ENCODE data around the gene KRT77. TPM values are rescaled to one million over a fixed set of nuclear protein-coding genes. Genes with fewer than 3 reads are reported as not detected.
"Not testable (repeated sequence)": the region's sequence is repeated elsewhere in the genome, so short reads cannot be mapped to it uniquely, and the experiment has no call there.

The KRT77 gene
- total RNA-seq (under 1 TPM; 0.06 to 0.10 TPM), polyA plus RNA-seq (ENCODE audit: insufficient read length in 2 of 2) (1 to 10 TPM in 1 of 2 donors, under 1 TPM in 1; 0.29 to 2.2 TPM)
- long read RNA-seq, donor 1 = 0 reads
- long read RNA-seq, donor 2 = 0 reads
- long read RNA-seq, donor 3 = 0 reads
- long read RNA-seq, donor 4 = 0 reads

- 100% methylated on average over 1 of the region's 2 CpGs for WGBS (ENCODE audit: insufficient coverage)
- no peaks in the 10 kb centered on the region for H3K27me3 ChIP-seq (ENCODE audit: control insufficient read depth, insufficient read depth, low read length)
Observed at GRCh38 chr12:52703424-52703823, at the start of gene KRT77. Gene KRT77, minus strand, starts transcription at chr12:52703524. Its CDS starts 90 bp downstream, at chr12:52703434.

GRCh38 chr12:52752516-52752915 is 49.2 kb upstream of the KRT77 start:
- H3K27me3 ChIP-seq (ENCODE audit: control insufficient read depth, insufficient read depth, low read length) = peaks cover 8% of the 10 kb centered on the region
- no peaks in the 10 kb centered on the region for H3K36me3 ChIP-seq (ENCODE audit: control insufficient read depth, insufficient read depth, low read length)
- no peaks in the 10 kb centered on the region for H3K9me3 ChIP-seq (ENCODE audit: control insufficient read depth, insufficient read depth, low read length)
- H3K4me3 ChIP-seq (ENCODE audit: low read depth, low read length) = no peak overlapping the region
- DNase-seq (ENCODE audit: low read depth in 4 of 6, low spot score in 6 of 6) = no peak
- no peak overlapping the region for H3K27ac ChIP-seq (ENCODE audit: low read depth, low read length)
- no peaks in the 10 kb centered on the region for H3K4me1 ChIP-seq (ENCODE audit: control insufficient read depth, insufficient read depth, low read length)
- 80% methylated on average over 2 of the region's 2 CpGs for WGBS (ENCODE audit: insufficient coverage)

More at GRCh38 chr12:52703424-52703823, at the start of gene KRT77:
- Histone ChIP-seq H3K4me1 (ENCODE audit: control insufficient read depth, insufficient read depth, low read length) (no peaks in the 10 kb centered on the region), H3K9me3 (ENCODE audit: control insufficient read depth, insufficient read depth, low read length) (no peaks in the 10 kb centered on the region), H3K27ac (ENCODE audit: low read depth, low read length) (no peak within 1 kb of the TSS), H3K36me3 (ENCODE audit: control insufficient read depth, insufficient read depth, low read length) (no peaks in the 10 kb centered on the region), H3K4me3 (ENCODE audit: low read depth, low read length) (no peak within 1 kb of the TSS)
- no peak for DNase-seq (ENCODE audit: low read depth in 4 of 6, low spot score in 6 of 6)

GRCh38 chr12:52751795-52752194 is 48.5 kb upstream of the KRT77 start:
- Histone ChIP-seq H3K36me3 (ENCODE audit: control insufficient read depth, insufficient read depth, low read length) (no peaks in the 10 kb centered on the region), H3K27me3 (ENCODE audit: control insufficient read depth, insufficient read depth, low read length) (peaks cover 6% of the 10 kb centered on the region), H3K4me1 (ENCODE audit: control insufficient read depth, insufficient read depth, low read length) (no peaks in the 10 kb centered on the region), H3K4me3 (ENCODE audit: low read depth, low read length) (no peak overlapping the region), H3K9me3 (ENCODE audit: control insufficient read depth, insufficient read depth, low read length) (no peaks in the 10 kb centered on the region), H3K27ac (ENCODE audit: low read depth, low read length) (no peak overlapping the region)
- DNase-seq (ENCODE audit: low read depth in 4 of 6, low spot score in 6 of 6) = no peak

- not testable (repeated sequence) for H3K4me1 ChIP-seq (ENCODE audit: control insufficient read depth, insufficient read depth, low read length); H3K4me3 ChIP-seq (ENCODE audit: low read depth, low read length); H3K9me3 ChIP-seq (ENCODE audit: control insufficient read depth, insufficient read depth, low read length); H3K36me3 ChIP-seq (ENCODE audit: control insufficient read depth, insufficient read depth, low read length); H3K27me3 ChIP-seq (ENCODE audit: control insufficient read depth, insufficient read depth, low read length); DNase-seq (ENCODE audit: low read depth in 4 of 6, low spot score in 6 of 6); H3K27ac ChIP-seq (ENCODE audit: low read depth, low read length)
- WGBS (ENCODE audit: insufficient coverage) = no CpG with 5 or more reads among the region's 3 CpGs
Observed at GRCh38 chr12:52750532-52750931, 47.2 kb upstream of the KRT77 start.

- Histone ChIP-seq H3K27ac (ENCODE audit: low read depth, low read length) (no peak overlapping the region), H3K9me3 (ENCODE audit: control insufficient read depth, insufficient read depth, low read length) (no peaks in the 10 kb centered on the region), H3K4me1 (ENCODE audit: control insufficient read depth, insufficient read depth, low read length) (no peaks in the 10 kb centered on the region), H3K4me3 (ENCODE audit: low read depth, low read length) (no peak overlapping the region), H3K36me3 (ENCODE audit: control insufficient read depth, insufficient read depth, low read length) (no peaks in the 10 kb centered on the region), H3K27me3 (ENCODE audit: control insufficient read depth, insufficient read depth, low read length) (peaks cover 7% of the 10 kb centered on the region)
- DNase-seq (ENCODE audit: low read depth in 4 of 6, low spot score in 6 of 6) = no peak
- 86% methylated on average over 2 of the region's 3 CpGs for WGBS (ENCODE audit: insufficient coverage)
Observed at GRCh38 chr12:52749827-52750226, 46.5 kb upstream of the KRT77 start.

- H3K9me3 ChIP-seq (ENCODE audit: control insufficient read depth, insufficient read depth, low read length) = no peaks in the 10 kb centered on the region
- H3K27ac ChIP-seq (ENCODE audit: low read depth, low read length) = no peak overlapping the region
- peak in 1 of 6 donors; percentile 39 for DNase-seq (ENCODE audit: low read depth in 4 of 6, low spot score in 6 of 6)
- peaks cover 9% of the 10 kb centered on the region for H3K27me3 ChIP-seq (ENCODE audit: control insufficient read depth, insufficient read depth, low read length)
- no peaks in the 10 kb centered on the region for H3K4me1 ChIP-seq (ENCODE audit: control insufficient read depth, insufficient read depth, low read length)
- H3K36me3 ChIP-seq (ENCODE audit: control insufficient read depth, insufficient read depth, low read length) = no peaks in the 10 kb centered on the region
- WGBS (ENCODE audit: insufficient coverage) = 78% methylated on average over 8 of the region's 14 CpGs
- H3K4me3 ChIP-seq (ENCODE audit: low read depth, low read length) = no peak overlapping the region
Observed at GRCh38 chr12:52748578-52748977, 45.3 kb upstream of the KRT77 start.

GRCh38 chr12:52745554-52745953 is 42.2 kb upstream of the KRT77 start:
- H3K36me3 ChIP-seq (ENCODE audit: control insufficient read depth, insufficient read depth, low read length) = no peaks in the 10 kb centered on the region
- H3K4me1 ChIP-seq (ENCODE audit: control insufficient read depth, insufficient read depth, low read length) = no peaks in the 10 kb centered on the region
- no peak overlapping the region for H3K4me3 ChIP-seq (ENCODE audit: low read depth, low read length)
- no peak overlapping the region for H3K27ac ChIP-seq (ENCODE audit: low read depth, low read length)
- H3K27me3 ChIP-seq (ENCODE audit: control insufficient read depth, insufficient read depth, low read length) = peaks cover 12% of the 10 kb centered on the region
- WGBS (ENCODE audit: insufficient coverage) = 77% methylated on average over 2 of the region's 5 CpGs
- no peaks in the 10 kb centered on the region for H3K9me3 ChIP-seq (ENCODE audit: control insufficient read depth, insufficient read depth, low read length)
- no peak for DNase-seq (ENCODE audit: low read depth in 4 of 6, low spot score in 6 of 6)

GRCh38 chr12:52744493-52745156 is 41.3 kb upstream of the KRT77 start:
- Histone ChIP-seq H3K9me3 (ENCODE audit: control insufficient read depth, insufficient read depth, low read length) (no peaks in the 10 kb centered on the region), H3K36me3 (ENCODE audit: control insufficient read depth, insufficient read depth, low read length) (no peaks in the 10 kb centered on the region), H3K27ac (ENCODE audit: low read depth, low read length) (no peak overlapping the region), H3K4me1 (ENCODE audit: control insufficient read depth, insufficient read depth, low read length) (no peaks in the 10 kb centered on the region), H3K27me3 (ENCODE audit: control insufficient read depth, insufficient read depth, low read length) (peaks cover 12% of the 10 kb centered on the region), H3K4me3 (ENCODE audit: low read depth, low read length) (no peak overlapping the region)
- 83% methylated on average over 1 of the region's 1 CpG for WGBS (ENCODE audit: insufficient coverage)
- DNase-seq (ENCODE audit: low read depth in 4 of 6, low spot score in 6 of 6) = no peak

GRCh38 chr12:52742822-52743457 is 39.6 kb upstream of the KRT77 start:
- no peak overlapping the region for H3K27ac ChIP-seq (ENCODE audit: low read depth, low read length)
- peaks cover 10% of the 10 kb centered on the region for H3K27me3 ChIP-seq (ENCODE audit: control insufficient read depth, insufficient read depth, low read length)
- H3K36me3 ChIP-seq (ENCODE audit: control insufficient read depth, insufficient read depth, low read length) = no peaks in the 10 kb centered on the region
- H3K4me3 ChIP-seq (ENCODE audit: low read depth, low read length) = no peak overlapping the region
- no peaks in the 10 kb centered on the region for H3K4me1 ChIP-seq (ENCODE audit: control insufficient read depth, insufficient read depth, low read length)
- WGBS (ENCODE audit: insufficient coverage) = 78% methylated on average over 2 of the region's 3 CpGs
- no peak for DNase-seq (ENCODE audit: low read depth in 4 of 6, low spot score in 6 of 6)
- no peaks in the 10 kb centered on the region for H3K9me3 ChIP-seq (ENCODE audit: control insufficient read depth, insufficient read depth, low read length)

- 79% methylated on average over 4 of the region's 7 CpGs for WGBS (ENCODE audit: insufficient coverage)
- H3K4me3 ChIP-seq (ENCODE audit: low read depth, low read length) = no peak overlapping the region
- DNase-seq (ENCODE audit: low read depth in 4 of 6, low spot score in 6 of 6) = no peak
- no peaks in the 10 kb centered on the region for H3K4me1 ChIP-seq (ENCODE audit: control insufficient read depth, insufficient read depth, low read length)
- H3K27ac ChIP-seq (ENCODE audit: low read depth, low read length) = no peak overlapping the region
- no peaks in the 10 kb centered on the region for H3K9me3 ChIP-seq (ENCODE audit: control insufficient read depth, insufficient read depth, low read length)
- no peaks in the 10 kb centered on the region for H3K36me3 ChIP-seq (ENCODE audit: control insufficient read depth, insufficient read depth, low read length)
- peaks cover 10% of the 10 kb centered on the region for H3K27me3 ChIP-seq (ENCODE audit: control insufficient read depth, insufficient read depth, low read length)
Observed at GRCh38 chr12:52742196-52742580, 38.9 kb upstream of the KRT77 start.

Measured in spinal cord (tissue), 10 donors.